Activated effector memory CD4-positive, alpha-beta T cell treated with anti-CD3 and anti-CD28 coated beads, Interleukin-2, amount 50 U/mL, for 16 hours (primary cell): ENCODE results near the gene IDE.
"Not testable (repeated sequence)": the region's sequence is repeated elsewhere in the genome, so short reads cannot be mapped to it uniquely, and the experiment has no call there.

ENCODE experiments used
- DNase-seq: peaks from one replicate; pipeline ENCODE4 v3.0.0-alpha.2; 2020

The IDE gene

DNA sequence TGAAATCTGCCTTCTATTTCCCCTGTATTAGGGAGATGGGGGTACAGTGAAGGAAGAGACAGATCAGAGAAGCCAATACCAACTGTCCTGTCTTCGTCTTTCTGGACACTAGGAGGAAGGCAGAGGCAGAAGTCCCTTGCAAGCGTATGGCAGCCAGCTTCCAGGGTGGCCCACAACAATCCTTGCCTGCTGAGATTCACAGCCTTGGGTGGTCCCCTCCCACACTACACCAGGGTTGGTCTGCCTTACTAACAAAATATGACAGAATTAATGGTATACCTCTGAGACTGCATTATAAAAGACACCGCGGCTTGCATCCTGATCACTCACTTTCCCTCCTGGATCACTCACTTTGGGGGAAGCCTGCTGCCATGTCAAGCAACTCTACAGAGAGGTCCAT lies 90.4 kb downstream of the IDE start:
- no peak for DNase-seq

- DNase-seq, result no peak
These were observed 93.5 kb downstream of the IDE start for GRCh38 chr10:92480413-92480812.

DNA sequence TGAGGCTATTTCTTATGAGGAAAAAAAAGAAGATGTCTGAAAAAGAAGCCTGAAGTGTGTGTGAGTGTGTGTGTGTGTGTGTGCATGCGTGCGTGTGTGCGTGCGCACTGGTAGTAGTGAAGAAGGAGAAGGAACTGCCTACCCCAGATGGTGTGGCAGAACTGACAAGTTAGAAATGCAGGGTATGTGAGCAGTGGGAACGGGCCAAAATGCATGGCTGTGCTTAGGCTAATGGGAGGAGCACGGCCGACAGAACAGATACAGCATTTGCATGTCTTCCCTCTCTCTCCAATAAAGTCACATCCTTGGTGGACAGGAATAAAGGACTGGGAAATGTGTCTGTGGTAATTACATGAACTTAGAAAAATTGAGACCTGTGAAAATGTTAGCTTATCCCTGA lies 94.3 kb downstream of the IDE start:
- DNase-seq, result no peak

- no peak for DNase-seq
These were observed 95.4 kb downstream of the IDE start for GRCh38 chr10:92478536-92478935.

GRCh38 chr10:92475357-92475868 lies 98.5 kb downstream of the IDE start:
- DNase-seq, result no peak

DNA sequence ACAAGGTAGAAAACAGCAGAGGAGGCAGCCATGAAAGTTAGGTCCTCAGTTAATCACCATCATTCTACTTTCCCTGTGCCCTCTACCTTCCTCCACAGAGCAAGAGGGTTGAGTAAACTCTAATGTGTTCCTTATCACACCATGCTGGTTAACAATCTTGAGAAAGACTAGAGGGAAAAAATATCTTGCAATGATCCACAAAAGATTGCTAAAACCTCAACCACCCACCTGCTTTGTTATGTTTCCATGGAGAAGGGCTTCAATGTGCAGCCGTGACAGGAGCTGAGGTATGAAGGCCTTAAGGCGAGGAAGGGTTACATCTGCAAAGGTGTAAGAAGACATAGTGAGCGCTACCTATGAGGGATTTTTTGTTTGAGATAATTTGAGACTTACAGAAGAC lies 103.9 kb downstream of the IDE start:
- no peak for DNase-seq

DNA sequence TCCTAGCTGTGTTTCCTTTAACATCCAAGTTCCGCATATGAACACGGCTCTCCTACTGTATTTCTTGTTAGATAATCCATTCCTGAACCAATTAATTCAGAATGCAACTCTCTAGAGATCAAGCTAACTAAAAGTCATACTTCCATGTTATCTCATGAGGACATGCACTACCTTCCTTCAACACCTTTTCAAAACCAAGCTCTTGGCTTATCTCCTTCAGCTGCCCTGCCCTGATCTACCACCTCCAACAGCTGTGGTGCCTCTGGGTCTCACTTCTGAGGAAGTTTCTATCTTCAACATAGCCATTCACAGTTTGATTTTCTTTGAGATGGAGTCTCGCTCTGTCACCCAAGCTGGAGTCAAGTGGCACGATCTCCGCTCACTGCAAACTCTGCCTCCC lies 109.5 kb downstream of the IDE start:
- DNase-seq, result no peak

DNA sequence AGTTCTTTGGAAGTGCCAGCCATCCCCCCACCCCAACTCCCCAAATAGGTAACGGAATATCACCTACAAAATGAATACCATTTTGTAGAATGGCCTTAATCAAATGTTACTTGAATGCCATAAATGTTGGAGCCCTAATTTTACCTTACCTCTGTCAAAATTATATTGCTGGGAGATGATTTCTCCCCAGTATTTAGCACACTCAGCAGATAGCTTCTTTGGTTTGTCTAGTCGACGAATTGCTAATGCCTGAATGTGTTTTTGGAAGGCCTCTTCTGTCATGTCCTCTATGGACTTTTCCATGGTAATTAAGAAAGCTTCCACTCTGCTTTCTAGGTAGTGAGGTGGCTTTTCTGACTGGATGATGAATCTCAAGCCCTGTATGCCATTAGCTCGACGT lies 110.3 kb downstream of the IDE start:
- no peak for DNase-seq

GRCh38 chr10:92454955-92455354 lies 118.9 kb downstream of the IDE start:
- DNase-seq, result not testable (repeated sequence)

- no peak for DNase-seq
These were observed 121.6 kb downstream of the IDE start for GRCh38 chr10:92452313-92452712.

DNA sequence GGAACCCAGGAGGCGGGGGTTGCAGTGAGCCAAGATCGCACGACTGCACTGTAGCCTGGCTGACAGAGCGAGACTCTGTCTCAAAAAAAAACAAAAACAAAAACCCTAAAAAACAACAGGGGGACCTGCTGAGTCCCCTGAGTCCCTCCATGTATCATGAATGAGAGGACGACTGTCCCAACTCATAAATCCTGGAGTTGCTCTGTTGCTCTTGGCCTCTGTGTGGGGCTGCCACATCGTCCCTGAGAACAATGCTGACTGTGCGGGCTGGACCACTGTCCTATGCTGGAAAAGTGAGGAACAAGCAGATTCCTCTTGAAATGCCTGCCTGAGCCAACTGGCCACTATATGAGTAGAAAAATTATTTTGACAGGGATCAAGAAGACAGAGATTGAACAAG lies 122.5 kb downstream of the IDE start:
- DNase-seq, result no peak

DNA sequence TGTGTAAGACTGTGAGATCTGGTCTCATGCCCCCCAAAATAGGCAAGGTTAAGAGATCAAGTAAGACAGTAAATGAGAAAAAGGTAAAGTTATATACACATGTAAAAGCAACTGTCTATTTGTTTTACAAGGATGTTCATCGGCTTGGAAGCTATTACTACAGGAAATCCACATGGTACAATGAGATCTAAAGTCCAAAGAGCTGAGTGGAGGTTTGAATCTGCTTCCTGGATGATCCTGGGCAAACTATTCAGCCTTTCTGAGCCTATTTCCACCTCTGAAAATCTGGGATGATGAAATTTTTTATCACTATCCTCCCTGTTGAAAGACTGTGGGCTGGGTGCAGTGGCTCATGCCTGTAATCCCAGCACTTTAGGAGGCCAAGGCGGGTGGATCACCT lies 123.0 kb downstream of the IDE start:
- DNase-seq, result no peak

DNA sequence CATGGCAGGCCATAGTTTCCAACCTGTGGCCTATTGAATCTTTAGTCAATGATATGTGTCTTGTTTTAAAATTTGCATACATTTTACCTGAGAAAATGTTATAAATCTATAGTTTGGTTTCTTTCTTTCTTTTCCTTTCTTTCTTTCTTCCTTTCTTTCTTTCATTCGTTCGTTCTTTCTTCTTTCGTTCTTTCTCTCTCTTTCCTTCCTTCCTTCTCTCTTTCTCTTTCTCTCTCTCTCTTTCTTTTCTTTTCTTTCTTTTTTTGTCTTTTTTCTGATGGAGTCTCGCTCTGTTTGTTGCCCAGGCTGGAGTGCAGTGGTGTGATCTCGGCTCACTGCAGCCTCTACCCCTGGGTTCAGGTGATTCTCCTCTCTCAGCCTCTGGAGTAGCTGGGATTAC lies 133.3 kb downstream of the IDE start:
- no peak for DNase-seq

GRCh38 chr10:92438220-92438619 lies 135.7 kb downstream of the IDE start:
- no peak for DNase-seq

DNA sequence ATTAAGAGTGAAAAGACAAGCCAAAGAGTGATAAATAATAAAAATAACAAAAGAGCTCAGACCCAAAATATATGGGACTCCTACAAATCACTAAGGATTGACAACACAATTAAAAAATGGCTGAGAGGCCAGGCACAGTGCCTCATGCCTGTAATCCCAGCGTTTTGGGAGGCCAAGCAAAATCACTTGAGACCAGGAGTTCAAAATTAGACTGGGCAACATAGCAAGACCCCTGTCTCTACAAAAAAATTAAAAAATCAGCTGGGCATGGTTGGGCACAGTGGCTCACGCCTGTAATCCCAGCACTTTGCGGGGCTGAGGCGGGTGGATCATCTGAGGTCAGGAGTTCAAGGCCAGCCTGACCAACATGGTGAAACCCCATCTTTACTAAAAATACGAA lies 137.3 kb downstream of the IDE start:
- no peak for DNase-seq

GRCh38 chr10:92436065-92436464 lies 137.8 kb downstream of the IDE start:
- not testable (repeated sequence) for DNase-seq

DNA sequence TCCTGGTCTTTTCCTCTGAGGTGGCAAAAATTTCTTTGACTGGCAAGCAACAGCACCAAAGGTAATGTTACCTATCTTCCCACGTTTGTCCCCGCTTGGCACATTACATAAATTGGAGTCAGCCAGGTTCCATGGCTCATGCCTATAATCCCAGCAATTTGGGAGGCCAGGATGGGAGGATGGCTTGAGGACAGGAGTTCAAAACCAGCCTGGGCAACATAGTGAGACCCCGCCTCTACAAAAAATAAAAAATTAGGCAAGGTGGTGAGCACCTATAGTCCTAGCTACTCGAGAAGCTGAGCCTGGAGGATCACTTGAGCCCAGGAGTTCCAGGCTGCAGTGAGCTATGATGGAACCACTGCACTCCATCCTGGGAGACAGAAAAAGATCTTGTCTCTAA lies 139.5 kb downstream of the IDE start:
- no peak for DNase-seq

GRCh38 chr10:92432596-92432995 lies 141.3 kb downstream of the IDE start:
- no peak for DNase-seq

DNA sequence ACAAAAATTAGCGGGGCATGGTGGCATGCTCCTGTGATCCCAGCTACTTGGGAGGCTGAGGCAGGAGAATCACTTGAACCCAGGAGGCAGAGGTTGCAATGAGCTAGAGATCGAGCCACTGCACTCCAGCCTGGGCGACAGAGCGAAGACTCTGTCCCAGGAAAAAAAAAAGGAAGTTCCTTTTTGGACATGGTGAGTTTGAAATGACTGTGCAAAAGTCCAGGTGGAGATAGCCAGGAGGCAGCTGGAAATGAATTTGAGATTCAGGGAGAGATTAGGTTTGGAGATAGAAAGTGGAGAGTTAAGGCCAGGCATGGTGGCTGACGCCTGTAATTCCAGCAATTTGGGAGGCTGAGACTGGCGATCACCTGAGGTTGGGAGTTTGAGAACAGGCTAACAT lies 143.8 kb downstream of the IDE start:
- no peak for DNase-seq

DNA sequence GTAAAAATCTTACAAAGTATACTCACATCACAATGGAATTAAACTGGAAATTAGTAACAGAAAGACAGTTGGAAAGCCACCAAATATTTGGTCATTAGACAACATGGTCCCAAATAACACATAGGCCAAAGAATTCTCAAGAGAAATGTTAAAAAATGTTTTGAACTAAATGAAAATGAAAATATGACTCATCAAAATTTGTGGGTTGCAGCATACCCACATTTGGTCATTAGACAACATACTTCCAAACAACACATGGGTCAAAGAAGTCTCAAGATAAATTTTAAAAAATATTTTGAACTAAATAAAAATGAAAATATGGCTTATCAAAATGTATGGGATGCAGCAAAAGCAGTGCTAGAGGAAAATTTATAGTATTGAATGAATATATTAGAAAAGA lies 152.3 kb downstream of the IDE start:
- no peak for DNase-seq

DNA sequence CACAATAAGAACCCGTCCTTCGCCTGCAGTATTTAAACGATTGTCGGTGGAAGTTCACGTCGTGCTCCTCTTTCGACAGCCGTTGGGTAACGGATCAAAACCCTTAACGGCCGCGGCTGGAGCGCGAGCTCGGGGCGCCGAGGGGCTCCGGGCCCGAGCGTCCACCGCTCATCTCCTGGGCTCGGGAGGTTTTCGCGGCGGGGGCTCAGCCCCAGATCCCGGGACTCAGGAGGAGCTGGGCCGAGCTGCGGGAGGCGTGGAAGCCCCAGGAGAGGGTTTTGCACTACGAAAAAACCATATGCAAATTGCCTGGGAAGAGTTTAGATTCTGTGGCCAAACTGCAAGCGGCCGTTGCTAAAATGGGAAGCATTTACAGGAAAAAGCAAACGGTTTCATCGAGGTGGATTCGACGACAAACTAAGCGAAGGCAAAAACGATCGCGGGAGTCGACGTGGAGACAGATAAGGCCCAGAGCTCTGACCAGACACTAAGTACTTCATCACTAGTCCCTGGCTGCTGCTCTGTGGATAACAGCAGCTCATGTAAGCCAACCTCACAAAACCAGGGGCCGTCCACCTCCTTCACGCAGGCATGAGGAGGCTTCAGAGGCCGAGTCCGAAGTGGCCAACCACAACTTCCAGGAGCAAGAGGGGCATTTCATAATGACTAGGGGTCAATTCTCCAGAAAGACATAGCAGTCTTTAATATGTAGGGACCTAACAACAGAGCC lies 153.2 kb downstream of the IDE start:
- no peak for DNase-seq

DNA sequence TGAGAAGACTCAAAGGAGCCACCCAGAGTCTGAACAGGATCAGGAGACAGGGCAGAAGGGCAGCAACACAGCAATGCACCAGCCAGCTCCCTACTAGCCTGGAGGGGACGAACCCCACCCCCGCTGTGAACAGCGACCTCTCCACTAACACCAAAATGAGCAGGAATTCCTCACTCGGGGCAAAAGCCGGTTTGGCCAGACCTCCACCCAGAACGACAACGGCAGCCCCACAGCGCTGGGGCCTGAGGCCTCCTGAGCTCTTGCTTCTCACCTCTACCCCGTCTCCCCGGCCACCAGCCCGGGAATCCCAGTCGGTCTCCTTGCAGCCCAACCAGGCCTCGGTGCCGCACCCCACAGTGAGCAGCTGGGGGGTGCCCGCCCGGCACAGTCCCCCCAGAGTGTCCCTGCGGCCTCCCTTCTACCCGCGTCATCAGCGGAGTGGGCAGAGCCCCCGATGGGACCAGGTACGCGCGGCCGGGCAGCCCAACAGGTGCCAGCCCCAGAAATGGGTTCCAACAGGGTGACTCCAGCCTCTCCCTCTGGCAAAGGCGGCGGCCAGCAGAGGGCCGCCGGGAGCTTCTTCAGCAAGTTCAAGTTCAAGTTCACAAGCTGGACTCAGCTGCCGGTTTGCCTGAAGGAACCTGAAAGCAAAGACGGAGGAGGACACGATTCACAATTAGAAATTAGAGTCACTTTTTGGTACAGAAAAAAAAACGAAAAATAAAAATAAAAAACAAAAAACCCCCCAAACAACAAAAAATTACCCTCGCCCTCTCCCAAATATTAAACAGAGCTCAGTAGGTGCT lies 153.9 kb downstream of the IDE start:
- DNase-seq, result no peak

GRCh38 chr10:92418891-92419290 lies 155.0 kb downstream of the IDE start:
- no peak for DNase-seq

- DNase-seq, result no peak
These were observed 155.7 kb downstream of the IDE start for GRCh38 chr10:92418221-92418620.
